Fibroblast of upper back skin (primary cell): ENCODE data around the gene C3orf85.
"Not testable (repeated sequence)": the region's sequence is repeated elsewhere in the genome, so short reads cannot be mapped to it uniquely, and the experiment has no call there.

Experiments
- DNase-seq: peaks from one replicate; pipeline ENCODE4 v3.0.0-alpha.2; 2013

C3orf85 gene

GRCh38 chr3:109136523-109136922 is at the start of gene C3orf85:
Gene C3orf85 (plus strand): TSS chr3:109136719. CDS start chr3:109136848, 129 bp downstream.
- no peak for DNase-seq

- DNase-seq, result peak; percentile 2
Measured at GRCh38 chr3:109089265-109089664, 47.3 kb upstream of the C3orf85 start.

DNA sequence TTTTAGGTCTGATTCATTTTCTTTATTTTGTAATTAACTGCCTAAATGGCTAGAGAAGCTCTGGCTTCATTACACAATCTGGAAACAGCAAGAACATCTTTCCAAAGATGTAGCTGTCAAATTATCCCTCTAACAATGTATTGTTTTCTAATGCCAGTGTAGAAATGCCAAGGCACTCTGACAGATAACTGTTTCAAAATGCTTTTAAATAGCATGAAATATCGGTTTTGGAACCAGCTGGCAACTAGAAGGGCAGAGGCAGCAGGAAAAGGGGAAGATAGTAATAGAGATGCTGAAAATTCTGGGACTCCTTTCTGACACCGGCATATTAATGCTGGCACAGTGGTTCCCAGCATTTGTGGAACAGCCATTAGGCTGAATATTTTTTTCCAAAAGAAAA is 44.7 kb upstream of the C3orf85 start:
- DNase-seq, result no peak

- no peak for DNase-seq
Measured at GRCh38 chr3:109093561-109093960, 43.0 kb upstream of the C3orf85 start.

DNA sequence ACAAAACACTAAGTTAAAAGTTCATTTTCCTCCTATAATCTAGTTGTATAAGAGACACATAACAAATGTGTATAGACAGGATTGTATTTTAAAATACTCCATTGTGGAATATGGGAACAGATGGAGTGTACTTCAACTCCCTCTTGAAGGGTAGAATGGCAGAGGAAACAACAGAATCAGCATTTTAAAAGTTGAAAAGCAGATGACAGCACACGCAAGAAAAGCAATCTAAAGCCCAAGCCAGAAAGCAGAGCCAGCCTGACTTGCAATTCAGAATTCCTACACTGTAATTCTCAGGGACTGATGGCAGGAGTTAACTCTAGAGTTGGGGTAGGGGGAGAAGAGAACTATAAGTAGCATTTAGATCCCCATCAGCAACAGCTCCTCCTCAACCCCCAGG is 41.4 kb upstream of the C3orf85 start:
- no peak for DNase-seq

- no peak for DNase-seq
Measured at GRCh38 chr3:109098079-109098644, 38.4 kb upstream of the C3orf85 start.

GRCh38 chr3:109109574-109109973 is 26.9 kb upstream of the C3orf85 start:
- DNase-seq, result no peak

- no peak for DNase-seq
Measured at GRCh38 chr3:109112946-109113760, 23.4 kb upstream of the C3orf85 start.

DNA sequence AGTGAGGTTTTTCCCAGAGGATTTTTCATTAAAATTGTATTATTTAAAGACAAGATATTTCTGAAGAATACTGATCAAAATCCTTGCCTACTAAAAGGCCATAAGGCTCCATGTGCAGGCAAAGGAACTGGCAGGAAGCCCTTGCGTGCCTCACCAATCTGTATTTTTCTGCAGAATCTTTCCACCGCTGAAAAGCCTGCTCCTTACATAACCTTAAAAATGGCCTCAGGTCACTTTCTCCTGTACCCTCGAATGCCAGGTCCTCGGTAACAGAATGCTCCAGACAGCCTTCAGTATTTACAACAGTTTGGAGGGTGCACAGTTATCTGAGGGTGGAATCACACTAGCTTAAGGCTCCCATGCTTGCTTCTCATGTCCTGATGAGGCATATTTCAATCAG is 21.8 kb upstream of the C3orf85 start:
- no peak for DNase-seq

DNA sequence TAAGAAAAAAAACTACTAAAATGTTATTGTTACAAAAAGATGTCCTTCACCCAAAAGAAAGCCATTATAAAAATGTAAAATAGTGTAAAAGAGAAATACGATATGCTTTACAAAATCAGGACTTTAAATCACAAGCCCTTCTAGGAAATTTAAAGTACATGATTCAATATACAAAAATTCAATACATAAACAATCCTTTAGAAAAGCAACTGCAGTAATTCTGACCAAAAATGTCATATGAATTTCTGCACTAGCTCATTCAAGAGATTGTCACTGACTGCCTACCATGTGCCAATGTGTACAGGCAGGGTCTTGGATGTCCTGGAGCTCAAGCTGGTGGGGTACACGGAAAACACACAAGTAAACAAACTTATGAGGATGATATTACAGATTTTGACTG is 21.1 kb upstream of the C3orf85 start:
- no peak for DNase-seq

DNA sequence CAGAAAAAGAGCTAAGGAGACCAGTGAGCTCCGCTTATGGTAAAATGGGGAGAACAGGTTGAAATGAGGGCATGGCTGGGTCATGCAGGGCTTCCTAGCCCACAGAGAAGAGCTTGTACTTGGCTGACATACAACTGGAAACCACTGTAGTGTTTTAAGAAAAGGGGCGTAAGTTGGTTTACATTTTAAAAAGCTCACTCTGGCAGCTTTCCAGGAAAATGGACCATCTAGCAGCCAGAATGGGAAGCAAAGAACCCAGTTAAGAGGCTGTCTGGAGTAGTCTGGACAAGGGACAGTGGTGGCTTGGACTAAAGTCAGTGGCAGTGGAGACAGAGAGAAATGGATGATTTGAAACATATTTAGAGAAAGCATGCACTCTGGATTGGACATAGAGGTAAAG is 20.5 kb upstream of the C3orf85 start:
- no peak for DNase-seq

- no peak for DNase-seq
Measured at GRCh38 chr3:109117939-109118338, 18.6 kb upstream of the C3orf85 start, which contains the start of gene MORC1. Gene MORC1 (minus strand): TSS chr3:109118134. CDS start chr3:109118059, 75 bp downstream.

DNA sequence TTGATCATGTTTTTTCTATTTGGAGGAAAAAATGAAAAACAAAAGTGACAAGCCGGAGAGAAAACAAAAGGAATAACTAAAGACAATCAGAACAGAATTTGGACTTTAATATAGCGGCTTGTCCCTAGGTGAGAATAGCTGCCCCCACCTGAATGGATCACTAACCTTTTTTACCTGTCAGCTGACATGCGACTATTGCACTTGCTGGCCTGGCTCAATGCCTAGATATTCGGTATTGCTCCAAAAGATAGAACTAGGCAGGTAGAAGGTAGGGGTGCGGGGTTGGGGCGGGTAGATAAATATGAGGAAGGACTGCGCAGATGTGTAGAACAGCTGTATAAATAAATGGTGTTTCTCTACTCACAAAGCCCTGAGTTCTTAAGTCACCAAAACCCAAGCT is 17.9 kb upstream of the C3orf85 start:
- DNase-seq, result no peak

DNA sequence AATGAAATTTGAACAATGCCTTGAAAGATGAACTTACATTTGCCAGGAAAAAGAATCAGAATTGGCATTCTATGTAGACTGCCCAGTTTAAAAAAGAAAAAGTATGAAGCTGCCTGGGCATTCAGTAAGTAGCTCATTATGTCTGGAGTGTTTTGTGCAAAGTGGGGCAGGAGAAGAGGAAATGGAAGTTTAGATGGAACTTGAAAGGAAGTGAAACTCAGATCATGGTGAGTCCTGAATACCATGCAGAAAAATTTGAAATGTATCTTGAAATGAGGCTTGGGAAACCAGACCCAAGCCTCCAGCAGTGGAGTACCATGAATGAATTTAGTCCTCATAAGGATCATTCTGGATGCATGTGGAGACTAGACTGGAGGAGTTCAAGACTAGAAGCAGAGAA is 13.8 kb upstream of the C3orf85 start:
- DNase-seq, result no peak

DNA sequence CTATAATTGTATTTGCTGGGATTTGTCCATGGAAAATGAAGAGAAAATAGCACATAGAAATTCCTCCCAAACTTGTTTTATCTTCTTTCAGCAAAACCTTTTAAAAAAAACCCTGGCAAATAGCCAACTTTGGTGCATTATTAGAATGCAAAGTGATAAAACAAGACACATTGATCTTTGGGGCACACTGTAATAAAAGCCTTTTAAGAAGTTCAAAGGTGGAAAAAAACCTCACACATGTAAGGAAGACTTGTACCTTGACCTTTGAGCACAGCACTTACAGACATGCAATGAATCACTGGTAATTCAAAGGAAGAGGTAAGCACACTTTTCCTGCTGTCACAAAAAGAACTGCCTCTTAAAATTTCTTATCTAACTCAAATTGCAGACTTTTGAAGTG is 10.6 kb upstream of the C3orf85 start:
- DNase-seq, result no peak

DNA sequence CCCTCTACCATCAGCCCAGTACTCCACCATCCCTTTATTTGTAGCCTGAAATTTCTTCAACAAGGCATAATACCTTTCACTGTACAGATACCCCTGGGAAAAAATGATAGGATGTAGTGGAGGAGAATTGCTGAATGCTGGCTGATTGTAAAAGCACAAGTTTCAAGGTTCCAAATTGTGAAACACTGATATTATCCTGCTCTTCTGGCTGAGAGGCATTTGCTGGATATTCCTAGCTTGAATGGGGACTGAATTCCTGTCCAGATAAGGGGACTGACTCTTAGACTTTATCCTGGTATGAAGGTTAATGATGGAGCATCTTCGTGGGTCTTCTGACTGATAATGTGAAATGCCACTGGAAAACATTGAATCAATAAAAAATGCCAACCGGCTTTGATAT is 9.0 kb upstream of the C3orf85 start:
- DNase-seq, result no peak

DNA sequence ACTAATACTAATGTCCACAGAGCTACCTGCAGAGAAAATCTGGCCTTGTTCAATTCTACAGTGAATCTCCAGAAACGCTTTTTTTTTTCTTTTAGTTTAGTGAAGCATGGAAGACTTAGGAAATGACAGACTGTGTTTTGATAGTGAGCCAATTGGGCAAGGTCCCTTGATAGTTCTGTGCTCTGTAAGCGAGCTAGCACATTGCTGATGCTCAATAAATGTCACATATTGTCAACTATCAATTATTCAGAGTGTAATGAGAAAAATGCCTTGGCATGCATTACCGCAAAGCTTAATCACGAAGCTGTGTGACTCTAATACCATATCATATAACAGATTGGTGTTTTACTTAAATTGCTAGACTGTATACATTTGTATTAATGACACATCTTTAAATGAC is 5.2 kb upstream of the C3orf85 start:
- DNase-seq, result no peak

DNA sequence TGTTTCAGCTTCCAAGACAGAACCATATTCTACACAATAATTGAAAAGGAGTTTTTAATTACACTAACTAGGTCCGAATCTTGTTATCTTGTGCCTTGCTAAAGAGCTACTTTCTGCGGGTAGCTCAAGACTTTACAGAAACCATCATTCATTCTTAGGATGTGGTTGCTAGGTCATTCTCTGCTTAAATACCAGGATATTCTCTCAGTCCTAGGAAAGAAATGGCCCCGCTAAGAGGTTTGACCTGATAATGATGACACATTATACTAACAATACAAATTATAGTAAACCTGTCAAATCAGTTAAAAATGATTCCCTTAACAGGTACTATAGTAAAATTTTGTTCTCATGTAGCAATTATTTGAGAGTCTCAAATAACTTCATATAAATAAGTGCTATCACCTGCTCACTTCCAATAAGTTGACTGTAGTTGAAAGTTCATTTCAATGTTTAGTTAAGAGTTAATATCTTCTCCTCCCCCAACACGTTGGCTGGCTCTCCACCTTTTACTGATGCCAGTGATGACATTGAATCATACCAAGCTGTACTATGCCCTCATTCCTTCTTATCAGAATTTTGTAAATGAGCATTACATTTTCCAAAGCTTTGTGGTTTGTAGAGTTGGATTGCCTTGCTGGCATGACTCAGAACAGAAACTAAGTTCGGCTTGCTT is 3.6 kb upstream of the C3orf85 start:
- no peak for DNase-seq

DNA sequence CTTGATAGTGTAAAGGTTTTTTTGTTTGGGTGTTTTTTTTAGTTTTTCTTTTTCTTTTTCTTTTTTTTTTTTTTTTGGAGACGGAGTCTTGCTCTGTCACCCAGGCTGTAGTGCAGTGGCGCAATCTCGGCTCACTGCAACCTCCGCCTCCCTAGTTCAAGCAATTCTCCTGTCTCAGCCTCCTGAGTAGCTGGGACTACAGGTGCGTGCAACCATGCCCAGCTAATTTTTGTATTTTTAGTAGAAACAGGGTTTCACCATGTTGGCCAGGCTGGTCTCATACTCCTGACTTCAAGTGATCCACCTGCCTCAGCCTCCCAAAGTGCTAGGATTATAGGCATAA is 3.1 kb upstream of the C3orf85 start:
- DNase-seq, result not testable (repeated sequence)

DNA sequence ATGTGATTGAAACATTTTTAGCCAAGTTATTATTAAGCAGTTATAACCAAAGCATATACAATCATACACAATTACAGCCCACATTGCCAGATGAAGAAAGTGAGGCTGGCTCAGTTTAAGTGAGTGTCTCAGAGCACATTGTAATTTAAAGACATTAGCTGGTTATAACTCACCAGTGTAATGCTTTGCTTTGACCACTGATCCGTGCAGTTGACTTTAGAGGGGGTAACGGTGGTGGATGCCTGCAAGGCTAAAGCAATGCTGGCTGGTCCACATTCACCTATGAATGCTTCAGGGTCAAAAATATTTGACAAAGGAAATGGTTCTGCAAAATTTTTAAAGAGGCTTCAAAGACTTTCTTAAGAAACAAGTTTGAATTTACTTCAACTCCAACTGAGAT is 1.2 kb downstream of the C3orf85 start:
- no peak for DNase-seq

- DNase-seq, result no peak
Measured at GRCh38 chr3:109140318-109140717, 3.8 kb downstream of the C3orf85 start.

DNA sequence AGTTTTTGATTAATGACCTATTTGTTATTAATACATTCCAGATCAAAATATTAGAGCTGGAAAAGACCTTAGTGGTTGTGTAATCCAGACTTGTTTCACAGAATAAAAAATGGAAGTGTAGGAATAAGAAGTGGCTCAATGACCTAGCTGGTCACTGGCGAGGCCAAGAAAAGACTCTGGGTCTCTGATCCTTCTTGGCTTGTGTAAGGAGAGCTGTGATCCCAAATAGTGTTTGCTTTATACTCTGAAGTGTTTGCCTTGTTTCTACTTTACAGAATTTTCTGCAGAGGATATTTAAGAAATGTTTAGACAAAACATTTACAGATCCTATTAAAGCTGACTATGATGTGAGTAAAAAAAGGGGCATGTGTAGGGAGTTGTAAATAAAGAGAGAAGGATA is 7.1 kb downstream of the C3orf85 start:
- no peak for DNase-seq

DNA sequence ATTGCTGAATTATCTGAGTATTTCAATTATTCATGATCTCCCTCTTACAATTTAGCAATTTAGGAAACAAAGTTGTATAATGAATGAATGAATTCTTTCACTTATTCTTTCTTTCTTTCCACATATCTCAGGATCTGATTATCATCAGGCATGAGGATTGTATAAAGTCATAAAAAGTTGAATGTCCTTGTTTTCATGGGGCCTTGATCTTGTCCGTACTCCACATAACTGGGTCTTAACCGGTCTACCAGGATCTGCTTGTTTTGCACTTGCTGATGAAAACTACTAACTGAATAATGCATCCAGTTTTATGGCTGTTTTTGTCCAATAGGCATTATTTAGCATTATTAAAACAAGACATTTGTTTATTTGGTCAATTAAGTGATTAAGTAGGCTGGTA is 12.6 kb downstream of the C3orf85 start:
- DNase-seq, result no peak

- DNase-seq, result no peak
Measured at GRCh38 chr3:109152320-109152719, 15.8 kb downstream of the C3orf85 start.
